GM12878 (cell line): ENCODE data around the gene CA14. TPM values are rescaled to one million over a fixed set of nuclear protein-coding genes. Genes with fewer than 3 reads are reported as not detected.

ENCODE experiments used
- ATAC-seq: fragments of 200-7000 bp; cut with Tn5 transposase; 3 replicates; pipeline ENCODE4 v1.9.1; 2020; ENCODE audit warnings: mild to moderate bottlenecking, moderate library complexity
- BruUV-seq: library from RNA; stranded (reverse); fragments of 400-500 nt; replicated peaks from 2 replicates; lab custom pipeline; 2021; lab: Mats Ljungman, UMichigan
- CTCF ChIA-PET: fragments of 300-600 bp; sonication (Branson Sonifier 250); formaldehyde crosslinking; extraction: SDS; loops from one replicate; lab custom pipeline; 2021; ENCODE audit warnings: inconsistent platforms; lab: Yijun Ruan, JAX
- POLR2A ChIA-PET: fragments of 350-600 bp; formaldehyde crosslinking; extraction: SDS; loops from one replicate; lab custom pipeline; 2021; ENCODE audit warnings: inconsistent platforms; lab: Charles Lee
- RAD21 ChIA-PET: fragments of 300-600 bp; sonication (Branson Sonifier 250); formaldehyde crosslinking; loops from one replicate; lab custom pipeline; 2023; ENCODE audit warnings: antibody characterized with exemption; ENCODE audit not compliant: unreplicated experiment; lab: Charles Lee
- SMC1A ChIA-PET: fragments of 300-600 bp; sonication (Branson Sonifier 250); formaldehyde crosslinking; loops from one replicate; lab custom pipeline; 2023; ENCODE audit not compliant: unreplicated experiment, uncharacterized antibody; lab: Charles Lee
- DNase-seq: peaks from one replicate; pipeline ENCODE4 v3.0.0-alpha.2; 2011; ENCODE audit warnings: low read depth, low spot score
- FAIRE-seq: peaks from 3 replicates; lab custom pipeline; 2011; peaks lifted over from hg19 to GRCh38; lab: Jason Lieb, UNC
- H2AFZ ChIP-seq: 2 replicates; pipeline ENCODE4 v1.6.0; 2011; ENCODE audit warnings: low read depth, low read length, control low read depth; ENCODE audit not compliant: control insufficient read depth
- H3K27ac ChIP-seq: 2 replicates; pipeline ENCODE4 v1.5.1; 2011; ENCODE audit warnings: control low read depth; ENCODE audit not compliant: control insufficient read depth, insufficient read depth
- H3K27me3 ChIP-seq, 2 experiments: replicated peaks in 1 of 2; 2 replicates each; pipeline versions ENCODE4 v1.6.0 to v1.6.1; 2011; ENCODE audit warnings: low read length in 1 of 2; ENCODE audit not compliant: control insufficient read depth in 2 of 2, insufficient read depth in 2 of 2
- H3K36me3 ChIP-seq, 2 experiments: 2 replicates each; pipeline ENCODE4 v1.5.1; 2011; ENCODE audit warnings: low read length in 1 of 2; ENCODE audit not compliant: control insufficient read depth in 2 of 2, insufficient read depth in 2 of 2
- H3K4me1 ChIP-seq: 2 replicates; pipeline ENCODE4 v1.6.1; 2011; ENCODE audit warnings: mild to moderate bottlenecking, low read length, moderate library complexity, mixed read lengths; ENCODE audit not compliant: control insufficient read depth, insufficient read depth
- H3K4me2 ChIP-seq: 2 replicates; pipeline ENCODE4 v1.6.0; 2011; ENCODE audit warnings: control low read depth; ENCODE audit not compliant: control insufficient read depth, insufficient read depth
- H3K4me3 ChIP-seq: fragments of 200-600 bp; sonication (generic); 2 replicates; pipeline ENCODE4 v1.5.1; 2016
- H3K79me2 ChIP-seq: 2 replicates; pipeline ENCODE4 v1.6.0; 2011; ENCODE audit warnings: low read length; ENCODE audit not compliant: control insufficient read depth, insufficient read depth
- H3K9ac ChIP-seq: 2 replicates; pipeline ENCODE4 v1.8.0; 2011; ENCODE audit warnings: low read length, control low read depth, mixed read lengths; ENCODE audit not compliant: control insufficient read depth, insufficient read depth
- H3K9me3 ChIP-seq: replicated peaks from 3 replicates; pipeline ENCODE4 v1.5.1; 2011; ENCODE audit warnings: mild to moderate bottlenecking, low read length; ENCODE audit not compliant: control insufficient read depth, insufficient read depth
- H4K20me1 ChIP-seq: 2 replicates; pipeline ENCODE4 v1.6.0; 2011; ENCODE audit not compliant: control insufficient read depth, insufficient read depth
- BCL11A ChIP-seq: IDR thresholded peaks from 2 replicates; pipeline ENCODE4 v1.6.1; 2011; ENCODE audit warnings: low read depth, low read length
- BCL3 ChIP-seq: IDR thresholded peaks from 2 replicates; pipeline ENCODE4 v1.6.1; 2011; ENCODE audit warnings: borderline replicate concordance, low read depth, mild to moderate bottlenecking, moderate library complexity, low read length; ENCODE audit not compliant: insufficient read depth, poor library complexity, severe bottlenecking
- CHD2 ChIP-seq: IDR thresholded peaks from 2 replicates; pipeline ENCODE4 v1.6.1; 2011; ENCODE audit warnings: low read depth, low read length, improper control_type of control experiment, borderline replicate concordance
- ESRRA ChIP-seq: IDR thresholded peaks from 2 replicates; pipeline ENCODE4 v1.6.1; 2012; ENCODE audit warnings: mild to moderate bottlenecking, low read length, improper control_type of control experiment
- HCFC1 ChIP-seq: fragments of 150-350 bp; IDR thresholded peaks from 2 replicates; pipeline ENCODE4 v1.6.1; 2014; ENCODE audit warnings: low read length
- NFXL1 ChIP-seq: fragments of 450-650 bp; IDR thresholded peaks from 2 replicates; pipeline ENCODE4 v1.6.1; 2017; ENCODE audit warnings: antibody characterized with exemption, mild to moderate bottlenecking, borderline replicate concordance
- RELA ChIP-seq: fragments of 450-650 bp; IDR thresholded peaks from 2 replicates; pipeline ENCODE4 v1.8.0; 2014; ENCODE audit warnings: borderline replicate concordance; ENCODE audit not compliant: partially characterized antibody
- STAT3 ChIP-seq: IDR thresholded peaks from 2 replicates; pipeline ENCODE4 v1.6.1; 2011; ENCODE audit warnings: low read depth, low read length, improper control_type of control experiment
- YY1 ChIP-seq: IDR thresholded peaks from 2 replicates; pipeline ENCODE4 v1.6.1; 2011; ENCODE audit warnings: low read depth, mild to moderate bottlenecking, low read length
- ZBTB11 ChIP-seq: fragments of 450-650 bp; formaldehyde crosslinking; IDR thresholded peaks from 2 replicates; pipeline ENCODE4 v1.5.0; 2022; ENCODE audit warnings: mild to moderate bottlenecking, missing genetic modification characterization
- ZNF207 ChIP-seq: fragments of 450-650 bp; IDR thresholded peaks from 2 replicates; pipeline ENCODE4 v1.6.1; 2014; ENCODE audit warnings: antibody characterized with exemption, mild to moderate bottlenecking, borderline replicate concordance
- ZNF24 ChIP-seq: fragments of 450-650 bp; IDR thresholded peaks from 2 replicates; pipeline ENCODE4 v1.6.1; 2017; ENCODE audit warnings: antibody characterized with exemption, mild to moderate bottlenecking
- ZNF592 ChIP-seq: fragments of 450-650 bp; IDR thresholded peaks from 2 replicates; pipeline ENCODE4 v1.6.1; 2017; ENCODE audit warnings: mild to moderate bottlenecking, moderate library complexity
- ZNF622 ChIP-seq: fragments of 450-650 bp; IDR thresholded peaks from 2 replicates; pipeline ENCODE4 v1.6.1; 2017; ENCODE audit warnings: mild to moderate bottlenecking, inconsistent platforms
- WGBS: methylation state at CpG from one replicate; pipeline ENCODE4 v1.1.6; 2016; ENCODE audit warnings: low lambda C conversion rate; ENCODE audit not compliant: insufficient replicate concordance, insufficient coverage; ENCODE audit errors: missing lambda C conversion rate; 5-methylcytosine and 5-hydroxymethylcytosine counted together
- in situ Hi-C: fragments of 300-500 bp; cut with MboI; formaldehyde crosslinking; loops from 9 replicates; pipeline ENCODE4 v1.14.3; 2018; ENCODE audit warnings: mixed read lengths
- intact Hi-C: fragments of 100-400 bp; cut with micrococcal nuclease; formaldehyde crosslinking; loops from one replicate; pipeline ENCODE4 v1.14.2; 2022; ENCODE audit not compliant: unreplicated experiment
- polyA plus RNA-seq, 11 experiments: library from polyadenylated mRNA; depleted of rRNA in 4 of 11; unstranded in 6 of 11; stranded (reverse) in 5 of 11; fragments of >200 nt; fragmentation: Nextera tagmentation in 4 of 11; fragmentation: Illumina TruSeq in 1 of 11; extraction: Ambion mirVana in 4 of 11; extraction: Trizol in 1 of 11; gene quantifications; 1 replicate in 1 of 11; 2 replicates in 10 of 11; pipeline versions ENCODE4 v1.2.1 to v1.2.3, GENCODE V29; 2011 to 2016; ENCODE audit warnings: inconsistent platforms in 2 of 11, missing spikeins in 2 of 11, low read depth in 1 of 11
- total RNA-seq, 4 experiments: library from RNA; depleted of rRNA in 3 of 4; stranded (reverse); fragments of >200 nt in 3 of 4; fragmentation: Illumina TruSeq in 1 of 4; extraction: Trizol in 1 of 4; gene quantifications; 2 replicates each; pipeline versions ENCODE4 v1.2.1 to v1.2.3, GENCODE V29; 2013 to 2021

CA14 gene
- total and polyA plus RNA-seq, 10 of the 15 experiments (the other 5 are each of a cell fraction or from before 2014, with no cell fraction given): 0.11 to 0.35 (median 0.29) TPM; not detected in 6

GRCh38 chr1:150302338-150302737, 44.8 kb downstream of the CA14 start (continued):
- TF ChIP-seq BCL3 (no peak), ZNF622 (no peak), ZBTB11 (no peak), ESRRA (no peak), BCL11A (no peak)

- no peak for ATAC-seq
- Histone ChIP-seq H3K9me3 (no peaks in the 10 kb centered on the region), H3K27me3 (no peaks in the 10 kb centered on the region), H3K4me1 (no peaks in the 10 kb centered on the region), H4K20me1 (no peaks in the 10 kb centered on the region), H3K27ac (no peak overlapping the region), H2AFZ (no peak overlapping the region), H3K36me3 (peaks cover 0 to 5% of the 10 kb centered on the region in 2 experiments; a peak in 1 of 4 replicates), H3K9ac (no peak overlapping the region), H3K79me2 (no peaks in the 10 kb centered on the region), H3K4me2 (no peak overlapping the region), H3K4me3 (no peak overlapping the region)
- RAD21 ChIA-PET: no interaction called here
- BruUV-seq: no TSS peak
- WGBS: 100% methylated on average over 2 of the region's 2 CpGs
- in situ Hi-C loops: no loop called here
- intact Hi-C loops: no loop called here
- CTCF ChIA-PET: no interaction called here
- SMC1A ChIA-PET: no interaction called here
- POLR2A ChIA-PET: interaction anchor here (0.6 kb wide), 1 partner anchor 61 kb away, joined by 3 read pairs; no protein-coding TSS in a partner anchor
- no peak for DNase-seq
- no peak for FAIRE-seq
- TF ChIP-seq RELA (no peak), ZNF207 (no peak), YY1 (no peak), NFXL1 (no peak), HCFC1 (no peak), CHD2 (no peak), STAT3 (no peak), ZNF24 (no peak), ZNF592 (no peak)
Measured at GRCh38 chr1:150302902-150303301, 45.3 kb downstream of the CA14 start.
